Posterior cingulate gyrus (tissue), 11 donors: ENCODE results near the gene CLVS2.

Experiments
- DNase-seq, 10 donors: peaks; one replicate each; pipeline versions ENCODE4 v3.0.0 to v3.0.0-alpha.2; 2020 to 2021; ENCODE audit warnings: mixed read lengths in 3 of 10
- intact Hi-C: fragments of 100-400 bp; cut with DNase I; formaldehyde crosslinking; loops from one replicate; pipeline ENCODE4 v1.15.1; 2023

CLVS2 gene

GRCh38 chr6:122995921-122996793, at the start of gene CLVS2:
Gene CLVS2, plus strand, starts transcription at chr6:122996235. Its CDS starts 1,543 bp downstream, at chr6:122997778.
- intact Hi-C loops: no loop called here
- peak; percentile 24 to 95 (median 68) for DNase-seq

- no peak for DNase-seq
- intact Hi-C loops: no loop called here
Measured at GRCh38 chr6:122947355-122947754, 48.7 kb upstream of the CLVS2 start.

- no peak for DNase-seq
- intact Hi-C loops: no loop called here
Measured at GRCh38 chr6:122953766-122954165, 42.3 kb upstream of the CLVS2 start.

GRCh38 chr6:122956376-122956775, 39.7 kb upstream of the CLVS2 start:
- intact Hi-C loops: no loop called here
- DNase-seq: no peak

- no peak for DNase-seq
- intact Hi-C loops: no loop called here
Measured at GRCh38 chr6:122962000-122962624, 33.9 kb upstream of the CLVS2 start.

- DNase-seq: no peak
- intact Hi-C loops: no loop called here
Measured at GRCh38 chr6:122969999-122970533, 26.0 kb upstream of the CLVS2 start.

- DNase-seq: no peak
- intact Hi-C loops: no loop called here
Measured at GRCh38 chr6:122977180-122977579, 18.9 kb upstream of the CLVS2 start.

- no peak for DNase-seq
- intact Hi-C loops: no loop called here
Measured at GRCh38 chr6:122984393-122984792, 11.6 kb upstream of the CLVS2 start.

- intact Hi-C loops: no loop called here
- DNase-seq: no peak
Measured at GRCh38 chr6:122994256-122994655, 1.8 kb upstream of the CLVS2 start.

GRCh38 chr6:122996794-122997505, 915 bp downstream of the CLVS2 start:
- peak in 6 of 10 donors; percentile 18 to 85 (median 48) for DNase-seq
- intact Hi-C loops: no loop called here

GRCh38 chr6:122997541-122998150, 1.6 kb downstream of the CLVS2 start:
- intact Hi-C loops: no loop called here
- peak in 4 of 10 donors; percentile 11 to 73 (median 56) for DNase-seq

GRCh38 chr6:122998403-122998975, 2.5 kb downstream of the CLVS2 start:
- DNase-seq: peak in 1 of 10 donors; percentile 60
- intact Hi-C loops: no loop called here

GRCh38 chr6:123000244-123000770, 4.3 kb downstream of the CLVS2 start:
- DNase-seq: no peak
- intact Hi-C loops: no loop called here

- intact Hi-C loops: no loop called here
- DNase-seq: no peak
Measured at GRCh38 chr6:123001540-123001939, 5.5 kb downstream of the CLVS2 start.

- no peak for DNase-seq
- intact Hi-C loops: no loop called here
Measured at GRCh38 chr6:123007885-123008284, 11.8 kb downstream of the CLVS2 start.

- no peak for DNase-seq
- intact Hi-C loops: no loop called here
Measured at GRCh38 chr6:123009059-123009458, 13.0 kb downstream of the CLVS2 start.

- intact Hi-C loops: no loop called here
- no peak for DNase-seq
Measured at GRCh38 chr6:123014835-123015234, 18.8 kb downstream of the CLVS2 start.

- intact Hi-C loops: no loop called here
- peak in 8 of 10 donors; percentile 11 to 86 (median 36) for DNase-seq
Measured at GRCh38 chr6:123016431-123017103, 20.5 kb downstream of the CLVS2 start.

GRCh38 chr6:123017104-123017682, 21.2 kb downstream of the CLVS2 start:
- intact Hi-C loops: no loop called here
- DNase-seq: no peak
